GM18519 (cell line): ENCODE data around the gene AP4E1.
"Not testable (repeated sequence)": the region's sequence is repeated elsewhere in the genome, so short reads cannot be mapped to it uniquely, and the experiment has no call there.

ENCODE experiments used
- ATAC-seq: cut with Tn5 transposase; IDR thresholded peaks from one replicate; pipeline ENCODE4 v1.9.1; 2021; ENCODE audit warnings: mild to moderate bottlenecking, moderate library complexity; ENCODE audit not compliant: unreplicated experiment, low FRiP score

Gene AP4E1

DNA sequence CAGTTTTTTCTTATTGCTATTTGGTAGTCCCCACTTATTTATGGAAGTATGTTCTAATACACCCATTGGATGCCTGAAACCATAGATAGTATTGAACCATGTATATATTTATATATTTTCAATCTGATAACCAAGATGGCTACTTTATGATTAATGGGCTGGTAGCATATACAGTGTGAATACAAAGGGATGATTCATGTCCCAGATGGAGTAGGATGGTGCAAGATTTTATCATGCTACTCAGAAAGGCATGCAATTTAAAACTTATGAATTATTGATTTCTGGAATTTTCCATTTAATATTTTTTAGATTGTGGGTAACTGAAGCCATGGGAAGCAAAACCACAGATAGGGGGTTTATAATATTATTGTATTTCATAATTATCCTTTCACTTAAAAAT is 35.2 kb downstream of the AP4E1 start:
- no peak for ATAC-seq

GRCh38 chr15:50944672-50945071 is 36.2 kb downstream of the AP4E1 start:
- no peak for ATAC-seq

GRCh38 chr15:50945725-50946124 is 37.2 kb downstream of the AP4E1 start:
- ATAC-seq, result no peak

- ATAC-seq, result not testable (repeated sequence)
Measured at GRCh38 chr15:50950745-50951144, 42.3 kb downstream of the AP4E1 start.

- ATAC-seq, result no peak
Measured at GRCh38 chr15:50953302-50953701, 44.8 kb downstream of the AP4E1 start.

DNA sequence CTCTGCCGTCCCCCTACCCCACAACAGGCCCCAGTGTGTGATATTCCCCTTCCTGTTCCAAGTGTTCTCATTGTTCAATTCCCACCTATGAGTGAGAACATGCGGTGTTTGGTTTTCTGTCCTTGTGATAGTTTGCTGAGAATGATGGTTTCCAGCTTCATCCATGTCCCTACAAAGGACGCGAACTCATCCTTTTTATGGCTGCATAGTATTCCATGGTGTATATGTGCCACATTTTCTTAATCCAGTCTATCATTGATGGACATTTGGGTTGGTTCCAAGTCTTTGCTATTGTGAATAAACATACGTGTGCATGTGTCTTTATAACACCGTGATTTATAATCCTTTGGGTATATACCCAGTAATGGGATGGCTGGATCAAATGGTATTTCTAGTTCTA is 46.4 kb downstream of the AP4E1 start:
- ATAC-seq, result not testable (repeated sequence)

DNA sequence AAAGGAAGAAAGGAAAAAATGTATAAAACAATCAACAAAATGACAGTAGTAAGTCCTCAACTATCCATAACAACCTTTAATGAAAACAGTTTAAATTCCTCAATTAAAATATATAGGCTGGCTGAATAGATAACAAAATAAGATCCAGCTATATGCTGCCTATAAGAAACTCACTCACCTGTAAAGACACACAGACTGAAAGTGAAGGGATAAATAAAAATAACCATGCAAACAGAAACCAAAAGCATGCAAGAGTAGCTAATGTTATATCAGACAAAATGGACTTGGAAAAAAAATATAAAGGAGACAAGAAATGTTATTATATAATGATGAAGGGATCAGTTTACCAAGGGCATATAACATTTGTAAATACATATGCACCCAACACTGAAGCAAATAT is 51.2 kb downstream of the AP4E1 start:
- no peak for ATAC-seq

GRCh38 chr15:50964075-50964474 is 55.6 kb downstream of the AP4E1 start:
- no peak for ATAC-seq

- no peak for ATAC-seq
Measured at GRCh38 chr15:50968353-50968752, 59.9 kb downstream of the AP4E1 start.

- no peak for ATAC-seq
Measured at GRCh38 chr15:50970524-50970923, 62.0 kb downstream of the AP4E1 start.

DNA sequence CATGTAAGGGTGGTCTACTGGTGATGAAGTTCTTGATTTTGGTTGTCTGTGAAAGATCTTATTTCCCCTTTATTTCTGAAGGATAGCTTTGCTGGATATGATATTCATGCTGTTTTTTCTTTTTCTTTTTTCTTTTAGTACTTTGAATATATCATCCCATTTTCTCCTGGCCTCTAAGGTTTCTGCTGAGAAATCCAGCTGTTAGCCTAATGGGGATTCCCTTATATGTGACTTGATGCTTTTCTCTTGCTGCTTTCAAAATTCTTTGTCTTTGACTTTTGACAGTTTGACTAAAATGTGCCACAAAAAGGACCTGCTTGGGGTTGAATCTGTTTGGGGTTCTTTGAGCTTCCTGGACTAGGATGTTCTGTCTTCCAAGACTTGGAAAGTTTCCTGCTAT is 62.6 kb downstream of the AP4E1 start:
- ATAC-seq, result no peak

- no peak for ATAC-seq
Measured at GRCh38 chr15:50971542-50971941, 63.1 kb downstream of the AP4E1 start.

DNA sequence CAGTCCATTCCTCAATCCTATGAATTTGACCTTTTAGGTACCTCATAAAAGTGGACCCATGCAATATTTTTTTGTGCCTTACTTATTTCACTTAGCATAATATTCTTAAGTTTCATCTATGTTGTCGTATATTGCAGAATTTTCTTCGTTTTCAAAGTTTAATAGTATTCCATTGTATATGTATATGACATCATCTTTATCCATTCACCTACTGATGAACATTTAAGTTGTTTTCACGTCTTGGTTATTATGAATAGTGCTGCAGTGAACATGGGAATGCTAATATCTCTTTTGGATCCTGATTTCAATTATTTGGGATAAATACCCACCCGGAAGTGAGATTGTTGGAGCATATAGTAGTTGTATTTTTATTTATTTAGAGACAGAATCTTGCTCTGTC is 65.1 kb downstream of the AP4E1 start:
- ATAC-seq, result no peak

- ATAC-seq, result no peak
Measured at GRCh38 chr15:50977162-50977561, 68.7 kb downstream of the AP4E1 start.

DNA sequence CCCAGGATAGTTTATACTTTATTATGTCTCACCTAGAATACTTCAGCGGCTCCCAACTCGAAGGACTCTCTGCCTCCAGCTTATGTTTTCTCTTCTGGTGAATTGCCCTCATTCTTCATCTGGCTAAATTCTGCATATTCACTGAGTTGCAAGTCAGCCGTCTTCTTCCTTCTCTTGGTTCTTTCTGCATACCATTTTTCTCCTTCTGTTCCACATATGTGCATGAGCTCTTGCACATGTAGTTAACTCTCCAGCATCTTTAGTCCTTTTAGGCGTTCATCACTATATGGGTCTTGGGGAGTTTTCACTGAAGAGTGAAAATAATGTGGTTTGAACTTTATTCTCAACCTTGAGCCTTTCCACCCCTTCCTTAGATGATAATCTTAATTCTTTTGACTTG is 70.1 kb downstream of the AP4E1 start:
- ATAC-seq, result no peak

- no peak for ATAC-seq
Measured at GRCh38 chr15:50979041-50979440, 70.6 kb downstream of the AP4E1 start.

- no peak for ATAC-seq
Measured at GRCh38 chr15:50993598-50993997, 85.1 kb downstream of the AP4E1 start.

GRCh38 chr15:50996641-50997040 is 88.2 kb downstream of the AP4E1 start:
- no peak for ATAC-seq

- ATAC-seq, result no peak
Measured at GRCh38 chr15:50997371-50998051, 89.0 kb downstream of the AP4E1 start.

- no peak for ATAC-seq
Measured at GRCh38 chr15:51004103-51004551, 95.6 kb downstream of the AP4E1 start.

GRCh38 chr15:51006336-51006985 is 98.0 kb downstream of the AP4E1 start:
- ATAC-seq, result no peak

GRCh38 chr15:51007131-51007666 is 98.7 kb downstream of the AP4E1 start:
- no peak for ATAC-seq
